Smooth muscle cell (in vitro differentiated cells): ENCODE measurements around the gene PHF21A. TPM values are rescaled to one million over a fixed set of nuclear protein-coding genes. Genes with fewer than 3 reads are reported as not detected.

ENCODE experiments used
- DNase-seq: peaks from one replicate; lab custom pipeline; 2025; ENCODE audit not compliant: unreplicated experiment; lab: John Stamatoyannopoulos, UW
- H2AFZ ChIP-seq: fragments of 200-600 bp; sonication (generic); 2 replicates; pipeline ENCODE4 v1.6.0; 2016; ENCODE audit warnings: antibody characterized with exemption, low read depth, mild to moderate bottlenecking
- H3F3A ChIP-seq: fragments of 200-600 bp; sonication (generic); 2 replicates; pipeline ENCODE4 v1.6.0; 2017; ENCODE audit warnings: antibody characterized with exemption, low read depth
- H3K27ac ChIP-seq: fragments of 200-600 bp; sonication (generic); 2 replicates; pipeline ENCODE4 v1.5.1; 2016; ENCODE audit warnings: low read depth, mild to moderate bottlenecking
- H3K27me3 ChIP-seq: fragments of 200-600 bp; sonication (generic); 2 replicates; pipeline ENCODE4 v1.6.1; 2016; ENCODE audit warnings: low read depth, mild to moderate bottlenecking
- H3K36me3 ChIP-seq: fragments of 200-600 bp; sonication (generic); 2 replicates; pipeline ENCODE4 v1.5.1; 2016; ENCODE audit warnings: low read depth
- H3K4me1 ChIP-seq: fragments of 200-600 bp; sonication (generic); 2 replicates; pipeline ENCODE4 v1.5.1; 2016; ENCODE audit warnings: low read depth
- H3K4me2 ChIP-seq: fragments of 200-600 bp; sonication (generic); 2 replicates; pipeline ENCODE4 v1.6.0; 2016; ENCODE audit warnings: mild to moderate bottlenecking
- H3K4me3 ChIP-seq: fragments of 200-600 bp; sonication (generic); 2 replicates; pipeline ENCODE4 v1.5.1; 2016; ENCODE audit warnings: mild to moderate bottlenecking
- H3K79me2 ChIP-seq: fragments of 200-600 bp; sonication (generic); 2 replicates; pipeline ENCODE4 v1.6.0; 2016; ENCODE audit warnings: low read depth, mild to moderate bottlenecking
- H3K9ac ChIP-seq: fragments of 200-600 bp; sonication (generic); 2 replicates; pipeline ENCODE4 v1.6.0; 2016; ENCODE audit warnings: low read depth
- H3K9me3 ChIP-seq: fragments of 200-600 bp; sonication (generic); replicated peaks from 2 replicates; pipeline ENCODE4 v1.5.1; 2016; ENCODE audit warnings: low read depth
- H4K20me1 ChIP-seq: fragments of 200-600 bp; sonication (generic); 2 replicates; pipeline ENCODE4 v1.6.0; 2016; ENCODE audit warnings: low read depth
- WGBS: methylation state at CpG from one replicate; pipeline ENCODE4 v1.1.7; 2016; ENCODE audit warnings: low lambda C conversion rate; 5-methylcytosine and 5-hydroxymethylcytosine counted together
- polyA plus RNA-seq: library from polyadenylated mRNA; unstranded; fragments of >200 nt; fragmentation: Nextera tagmentation; extraction: Ambion mirVana; gene quantifications from 2 replicates; pipeline ENCODE4 v1.2.1, GENCODE V29; 2016
- total RNA-seq: library from RNA; depleted of rRNA; stranded (reverse); fragments of >200 nt; gene quantifications from 2 replicates; pipeline ENCODE4 v1.2.3, GENCODE V29; 2014
- TF ChIP-seq, protein P1 (sequence below): fragments of 200-600 bp; sonication (generic); IDR thresholded peaks from 2 replicates; pipeline ENCODE4 v1.5.1; 2017; ENCODE audit warnings: borderline replicate concordance, mild to moderate bottlenecking, antibody characterized with exemption; ENCODE audit not compliant: insufficient read depth, poor library complexity, severe bottlenecking

Gene PHF21A
- total and polyA plus RNA-seq, 2 experiments from 2014 or later, result 26.1 to 28.7 TPM

DNA sequence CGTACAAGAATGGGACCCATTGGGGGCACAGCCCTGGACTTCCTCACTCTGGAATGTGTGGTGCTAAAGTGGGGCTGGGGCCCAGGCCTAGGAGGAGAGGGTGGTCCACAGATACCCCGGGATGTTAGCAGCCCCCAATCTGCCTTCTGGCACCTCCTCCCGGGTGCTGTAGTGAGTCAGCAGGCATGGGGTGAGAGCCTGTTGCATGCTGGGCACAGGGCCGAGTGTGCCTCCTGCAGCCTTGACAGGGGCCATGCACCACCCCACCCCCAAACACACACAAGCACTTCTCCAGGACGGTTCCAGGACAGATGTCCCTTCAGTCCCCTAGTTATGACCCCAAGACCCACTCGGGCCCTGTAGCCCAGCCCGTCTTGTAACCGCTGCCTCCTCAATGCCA is 23.5 kb upstream of the PHF21A start:
- Histone ChIP-seq H3K27ac (no peak overlapping the region), H3K9me3 (no peaks in the 10 kb centered on the region), H3K4me2 (no peak overlapping the region), H3F3A (no peaks in the 10 kb centered on the region), H3K79me2 (no peaks in the 10 kb centered on the region), H2AFZ (no peak overlapping the region), H3K36me3 (no peaks in the 10 kb centered on the region), H4K20me1 (no peaks in the 10 kb centered on the region), H3K4me3 (no peak overlapping the region), H3K27me3 (peaks cover 11% of the 10 kb centered on the region), H3K4me1 (no peaks in the 10 kb centered on the region), H3K9ac (no peak overlapping the region)
- 82% methylated on average over 8 of the region's 8 CpGs for WGBS
- no peak for DNase-seq
- TF ChIP-seq, protein P1, sequence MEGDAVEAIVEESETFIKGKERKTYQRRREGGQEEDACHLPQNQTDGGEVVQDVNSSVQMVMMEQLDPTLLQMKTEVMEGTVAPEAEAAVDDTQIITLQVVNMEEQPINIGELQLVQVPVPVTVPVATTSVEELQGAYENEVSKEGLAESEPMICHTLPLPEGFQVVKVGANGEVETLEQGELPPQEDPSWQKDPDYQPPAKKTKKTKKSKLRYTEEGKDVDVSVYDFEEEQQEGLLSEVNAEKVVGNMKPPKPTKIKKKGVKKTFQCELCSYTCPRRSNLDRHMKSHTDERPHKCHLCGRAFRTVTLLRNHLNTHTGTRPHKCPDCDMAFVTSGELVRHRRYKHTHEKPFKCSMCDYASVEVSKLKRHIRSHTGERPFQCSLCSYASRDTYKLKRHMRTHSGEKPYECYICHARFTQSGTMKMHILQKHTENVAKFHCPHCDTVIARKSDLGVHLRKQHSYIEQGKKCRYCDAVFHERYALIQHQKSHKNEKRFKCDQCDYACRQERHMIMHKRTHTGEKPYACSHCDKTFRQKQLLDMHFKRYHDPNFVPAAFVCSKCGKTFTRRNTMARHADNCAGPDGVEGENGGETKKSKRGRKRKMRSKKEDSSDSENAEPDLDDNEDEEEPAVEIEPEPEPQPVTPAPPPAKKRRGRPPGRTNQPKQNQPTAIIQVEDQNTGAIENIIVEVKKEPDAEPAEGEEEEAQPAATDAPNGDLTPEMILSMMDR, result no peak

DNA sequence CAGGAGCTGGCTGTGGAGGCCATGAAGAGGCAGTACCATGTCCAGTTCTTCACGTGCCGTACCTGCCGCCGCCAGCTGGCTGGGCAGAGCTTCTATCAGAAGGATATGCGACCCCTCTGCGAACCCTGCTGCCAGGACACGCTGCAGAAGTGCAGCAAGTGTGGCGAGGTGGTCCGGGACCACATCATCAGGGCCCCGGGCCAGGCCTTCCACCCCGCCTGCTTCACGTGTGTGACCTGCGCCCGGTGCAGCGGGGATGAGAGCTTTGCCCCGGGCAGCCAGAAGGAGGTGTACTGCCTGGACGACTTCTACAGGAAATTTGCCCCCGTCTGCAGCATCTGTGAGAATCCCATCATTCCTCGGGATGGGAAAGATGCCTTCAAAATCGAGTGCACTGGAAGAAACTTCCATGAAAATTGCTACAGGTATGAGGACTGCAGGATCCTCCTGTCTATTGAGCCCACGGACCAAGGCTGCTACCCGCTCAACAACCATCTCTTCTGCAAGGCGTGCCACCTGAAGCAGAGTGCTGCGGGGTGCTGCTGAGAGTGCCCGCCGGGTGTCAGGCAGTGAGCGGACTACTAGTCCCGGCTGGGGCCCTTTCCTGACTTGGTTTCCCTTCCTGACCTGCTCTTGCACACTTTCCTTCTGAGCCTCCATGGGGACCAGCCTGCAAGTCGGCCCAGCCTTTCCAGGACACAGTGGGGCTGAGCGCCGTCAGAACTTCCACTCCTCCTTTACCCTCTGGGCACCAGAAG is 22.0 kb upstream of the PHF21A start:
- Histone ChIP-seq H3K9ac (no peak overlapping the region), H3K36me3 (no peaks in the 10 kb centered on the region), H2AFZ (no peak overlapping the region), H3K9me3 (no peaks in the 10 kb centered on the region), H3F3A (no peaks in the 10 kb centered on the region), H4K20me1 (no peaks in the 10 kb centered on the region), H3K27me3 (peaks cover under 1% of the 10 kb centered on the region), H3K27ac (no peak overlapping the region), H3K4me1 (no peaks in the 10 kb centered on the region), H3K4me3 (no peak overlapping the region), H3K79me2 (no peaks in the 10 kb centered on the region), H3K4me2 (no peak overlapping the region)
- WGBS, result 94% methylated on average over 31 of the region's 31 CpGs
- no peak for DNase-seq
- TF ChIP-seq, protein P1, result no peak

DNA sequence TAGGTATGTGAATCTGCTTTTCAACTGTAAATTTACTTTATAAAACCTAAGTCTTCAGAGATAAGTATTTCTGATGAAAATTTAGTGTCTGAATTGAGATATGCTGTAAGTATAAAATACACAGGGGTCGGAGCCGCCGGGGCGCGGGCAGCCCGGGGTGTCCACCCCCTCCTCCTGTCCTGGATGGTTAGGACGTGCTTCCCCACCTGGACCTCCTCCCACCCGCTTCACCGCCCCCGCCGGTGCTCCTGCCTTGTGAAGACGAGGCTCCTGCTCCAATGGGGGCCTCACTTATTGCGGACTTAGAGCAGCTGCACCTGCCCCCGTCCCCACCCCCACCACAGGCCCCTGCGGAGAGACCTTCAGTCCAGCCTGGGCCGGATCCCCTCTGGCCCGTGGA is 21.3 kb upstream of the PHF21A start:
- TF ChIP-seq, protein P1, result no peak
- no peaks in the 10 kb centered on the region for H3K4me1 ChIP-seq
- H3K9ac ChIP-seq, result no peak overlapping the region
- no peaks in the 10 kb centered on the region for H3K27me3 ChIP-seq
- 88% methylated on average over 9 of the region's 17 CpGs for WGBS
- H3K9me3 ChIP-seq, result no peaks in the 10 kb centered on the region
- H3K79me2 ChIP-seq, result no peaks in the 10 kb centered on the region
- H3K4me3 ChIP-seq, result no peak overlapping the region
- H3K27ac ChIP-seq, result no peak overlapping the region
- H3F3A ChIP-seq, result no peaks in the 10 kb centered on the region
- H2AFZ ChIP-seq, result no peak overlapping the region
- H4K20me1 ChIP-seq, result no peaks in the 10 kb centered on the region
- no peaks in the 10 kb centered on the region for H3K36me3 ChIP-seq
- no peak overlapping the region for H3K4me2 ChIP-seq
- no peak for DNase-seq

DNA sequence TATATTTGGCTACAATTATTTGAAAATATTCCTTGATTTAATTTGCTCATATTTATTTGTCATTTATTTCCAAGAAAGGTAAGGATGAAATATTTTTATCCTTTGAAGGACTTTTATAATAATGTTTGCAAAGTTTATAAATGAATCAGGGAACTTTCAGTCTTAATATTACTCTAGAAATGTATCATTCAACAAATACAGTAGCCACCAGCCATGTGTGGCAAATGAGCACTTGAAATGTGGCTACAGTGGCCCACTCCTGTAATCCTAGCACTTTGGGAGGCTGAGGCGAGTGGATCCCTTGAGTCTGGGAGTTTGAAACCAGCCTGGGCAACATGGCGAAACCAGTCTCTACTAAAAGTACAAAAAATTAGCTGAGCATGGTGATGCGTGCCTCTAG is 20.3 kb upstream of the PHF21A start:
- Histone ChIP-seq H3K4me2 (no peak overlapping the region), H3K36me3 (no peaks in the 10 kb centered on the region)
- WGBS, result 98% methylated on average over 3 of the region's 3 CpGs

More for the DNA sequence above, 20.3 kb upstream of the PHF21A start:
- no peaks in the 10 kb centered on the region for H4K20me1 ChIP-seq
- H3K27ac ChIP-seq, result no peak overlapping the region
- TF ChIP-seq, protein P1, result no peak
- H2AFZ ChIP-seq, result no peak overlapping the region
- no peak for DNase-seq
- H3F3A ChIP-seq, result no peaks in the 10 kb centered on the region
- no peak overlapping the region for H3K9ac ChIP-seq
- no peak overlapping the region for H3K4me3 ChIP-seq
- H3K27me3 ChIP-seq, result no peaks in the 10 kb centered on the region
- no peaks in the 10 kb centered on the region for H3K79me2 ChIP-seq
- no peaks in the 10 kb centered on the region for H3K9me3 ChIP-seq
- H3K4me1 ChIP-seq, result no peaks in the 10 kb centered on the region
